ENCODE measurements around the gene NBPF12.
"Not testable (repeated sequence)": the region's sequence is repeated elsewhere in the genome, so short reads cannot be mapped to it uniquely, and the experiment has no call there.

Gene NBPF12

DNA sequence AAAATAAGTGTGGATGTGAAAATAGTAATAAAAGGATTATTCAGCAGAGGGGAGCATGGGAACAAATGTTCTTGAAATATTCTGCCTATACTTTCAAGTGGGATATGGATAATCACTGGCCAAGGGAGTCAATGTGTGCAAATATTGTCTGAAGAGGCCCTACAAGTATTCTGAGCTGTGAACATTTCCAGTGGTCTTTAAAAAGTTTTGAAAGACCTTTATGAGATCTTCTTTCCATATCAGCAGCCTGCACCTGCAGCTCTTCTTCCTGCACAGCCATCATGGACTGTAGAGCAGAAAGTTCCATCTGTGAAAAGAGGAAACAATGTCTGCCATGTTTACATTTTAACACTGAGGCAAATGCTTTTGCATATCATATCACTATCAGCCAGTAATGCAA lies 106.4 kb downstream of the NBPF12 start:
- H3K9me3 Mint-ChIP-seq, H3K27ac Mint-ChIP-seq, H3K4me3 Mint-ChIP-seq, DNase-seq, CTCF ChIA-PET, H3K36me3 Mint-ChIP-seq, H3K27me3 Mint-ChIP-seq: not testable (repeated sequence)
- peaks cover 45% of the 10 kb centered on the region for H3K4me1 Mint-ChIP-seq

Measured in activated naive CD4-positive, alpha-beta T cell treated with anti-CD3 and anti-CD28 coated beads, Interleukin-2, amount 10 ng/mL, durations not matched to agents 7 days and 5 days (primary cell).